ENCODE measurements around the gene PGLYRP3.

GRCh38 chr1:153362187-153362775 lies 49.5 kb upstream of the PGLYRP3 start:
- TF ChIP-seq CTCF (conservative IDR thresholded peaks at IDR 0.05) (no peak), EZH2 (IDR thresholded peaks at IDR 0.05; ENCODE audit: low read depth) (no peak)
